Stomach (tissue), 4 donors: ENCODE data around the gene TGFBR2.

Experiments
- CTCF ChIP-seq, 7 experiments: fragments of 450-650 bp in 4 of 7; fragments of 200-600 bp in 3 of 7; sonication (generic) in 3 of 7; IDR thresholded peaks; one replicate each; pipeline ENCODE4 v1.5.1; 2016 to 2019; ENCODE audit warnings: antibody characterized with exemption in 7 of 7, control low read depth in 2 of 7, mild to moderate bottlenecking in 1 of 7
- POLR2AphosphoS5 ChIP-seq, 3 donors: sonication (generic); formaldehyde crosslinking; IDR thresholded peaks; one replicate each; pipeline ENCODE4 v1.6.1; 2016; ENCODE audit warnings: antibody characterized with exemption in 3 of 3

- TF ChIP-seq CTCF (IDR thresholded peaks at IDR 0.05), result no peak
- TF ChIP-seq POLR2AphosphoS5 (IDR thresholded peaks at IDR 0.05), result no peak
Measured at GRCh38 chr3:30638685-30639412, 32.4 kb downstream of the TGFBR2 start.
